ENCODE measurements around the gene FAM13B.

DNA sequence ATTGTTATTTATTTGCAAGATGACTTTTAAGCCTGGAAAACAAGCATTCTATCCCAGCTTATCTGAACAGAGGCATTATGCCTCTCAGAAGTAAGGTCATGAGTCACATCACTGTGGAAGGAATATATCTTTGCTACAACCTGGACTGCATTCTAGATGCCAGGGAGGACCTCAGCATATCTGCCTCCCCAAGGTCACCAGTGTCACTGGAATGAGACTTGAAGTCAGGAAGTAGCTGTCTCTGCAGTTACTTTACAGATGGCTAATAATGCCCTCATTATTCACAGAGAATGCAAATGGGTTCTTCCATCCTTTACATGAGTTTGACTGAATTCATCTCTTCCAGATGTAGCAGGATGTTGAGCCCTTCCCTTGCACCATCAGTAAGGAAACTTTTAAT is 4.4 kb upstream of the FAM13B start:
- TF ChIP-seq, protein P1, sequence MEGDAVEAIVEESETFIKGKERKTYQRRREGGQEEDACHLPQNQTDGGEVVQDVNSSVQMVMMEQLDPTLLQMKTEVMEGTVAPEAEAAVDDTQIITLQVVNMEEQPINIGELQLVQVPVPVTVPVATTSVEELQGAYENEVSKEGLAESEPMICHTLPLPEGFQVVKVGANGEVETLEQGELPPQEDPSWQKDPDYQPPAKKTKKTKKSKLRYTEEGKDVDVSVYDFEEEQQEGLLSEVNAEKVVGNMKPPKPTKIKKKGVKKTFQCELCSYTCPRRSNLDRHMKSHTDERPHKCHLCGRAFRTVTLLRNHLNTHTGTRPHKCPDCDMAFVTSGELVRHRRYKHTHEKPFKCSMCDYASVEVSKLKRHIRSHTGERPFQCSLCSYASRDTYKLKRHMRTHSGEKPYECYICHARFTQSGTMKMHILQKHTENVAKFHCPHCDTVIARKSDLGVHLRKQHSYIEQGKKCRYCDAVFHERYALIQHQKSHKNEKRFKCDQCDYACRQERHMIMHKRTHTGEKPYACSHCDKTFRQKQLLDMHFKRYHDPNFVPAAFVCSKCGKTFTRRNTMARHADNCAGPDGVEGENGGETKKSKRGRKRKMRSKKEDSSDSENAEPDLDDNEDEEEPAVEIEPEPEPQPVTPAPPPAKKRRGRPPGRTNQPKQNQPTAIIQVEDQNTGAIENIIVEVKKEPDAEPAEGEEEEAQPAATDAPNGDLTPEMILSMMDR (IDR thresholded peaks at IDR 0.05): no peak
- TF ChIP-seq POLR2A (IDR thresholded peaks at IDR 0.05): no peak
- TF ChIP-seq POLR2AphosphoS5 (IDR thresholded peaks at IDR 0.05): no peak

Data from sigmoid colon (tissue), 4 donors.